ENCODE data around the gene CACNA1D. TPM values are rescaled to one million over a fixed set of nuclear protein-coding genes. Genes with fewer than 3 reads are reported as not detected.

CACNA1D gene
- total RNA-seq, 1 donor from 2014 or later = 47.2 TPM

DNA sequence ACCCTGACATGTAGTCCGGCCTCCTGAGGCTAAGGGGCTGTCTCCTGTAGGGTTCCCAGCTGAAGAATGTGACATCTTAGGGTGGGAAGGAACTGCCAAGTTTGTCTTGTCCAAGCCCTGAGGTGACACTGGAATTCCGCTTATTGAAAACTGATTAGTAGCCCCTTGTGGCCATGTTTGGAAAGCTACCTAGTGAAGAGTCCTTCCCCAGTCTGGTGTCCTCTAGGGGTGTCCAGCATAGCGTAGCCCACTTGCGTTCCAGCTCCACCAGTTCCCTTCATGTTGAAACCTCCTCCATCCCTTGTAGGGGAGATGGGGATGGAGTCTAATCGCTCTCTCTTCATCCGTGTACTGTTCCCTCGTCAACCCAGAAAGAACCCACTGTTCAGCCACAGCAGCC, 272.3 kb downstream of the CACNA1D start:
- H3K4me1 ChIP-seq = no peaks in the 10 kb centered on the region
- intact Hi-C loops (cut with DNase I) = no loop called here
- H3K27ac ChIP-seq = no peak overlapping the region
- no peak for TF ChIP-seq CTCF (IDR thresholded peaks at IDR 0.05)
- H3K4me3 ChIP-seq = no peak overlapping the region
- no peak for DNase-seq
- no peaks in the 10 kb centered on the region for H3K27me3 ChIP-seq
- no peak for ATAC-seq
- no peaks in the 10 kb centered on the region for H3K9me3 ChIP-seq
- no peaks in the 10 kb centered on the region for H3K36me3 ChIP-seq

DNA sequence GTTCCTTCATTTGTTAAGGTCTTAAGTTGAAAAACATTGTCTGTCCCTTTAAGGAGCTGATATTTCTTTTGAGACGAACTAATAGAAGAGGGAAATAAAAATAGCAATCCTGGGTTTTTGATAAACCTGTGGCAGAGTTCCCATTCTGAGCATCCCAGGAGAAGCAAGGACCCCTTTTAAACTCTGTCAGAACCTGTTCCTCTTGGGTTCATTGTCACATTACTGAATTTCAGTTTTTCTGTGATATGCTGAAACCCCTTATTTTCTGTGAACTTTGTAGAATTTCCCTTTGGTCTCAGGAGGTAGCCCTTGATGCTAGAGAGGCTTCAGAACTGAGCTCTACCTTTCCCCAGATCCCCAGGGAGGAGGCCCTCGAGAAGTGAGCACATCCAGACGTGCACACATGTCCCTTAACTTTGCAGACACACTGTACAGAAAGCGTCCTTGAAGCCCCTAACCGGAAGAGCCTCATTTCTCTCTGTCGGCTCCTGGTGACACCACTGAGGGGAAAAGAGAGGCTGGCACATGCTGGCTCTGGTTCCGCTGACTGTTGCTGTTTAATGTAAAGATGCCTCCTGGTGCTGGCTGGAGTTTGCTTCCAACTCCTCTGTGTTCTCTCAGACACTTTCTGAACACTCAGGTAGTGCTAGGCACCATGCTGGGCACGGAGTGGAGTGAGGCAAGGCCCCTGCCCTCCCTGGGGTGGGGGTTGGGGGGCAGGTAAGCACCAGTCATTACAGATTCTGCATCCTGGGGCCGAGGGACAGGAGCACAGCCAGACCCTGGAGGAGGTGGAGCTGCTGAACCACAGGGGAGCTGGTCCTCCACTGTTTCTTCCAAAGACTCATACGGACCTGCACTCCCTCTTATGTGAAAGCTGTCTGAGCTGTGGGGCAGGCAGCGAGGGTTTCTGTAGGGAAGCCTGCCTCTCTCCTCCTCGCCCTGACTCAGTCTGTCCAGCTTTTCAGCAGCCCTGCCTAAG, 274.4 kb downstream of the CACNA1D start:
- no peak overlapping the region for H3K27ac ChIP-seq
- no peak for DNase-seq
- no peak for ATAC-seq
- H3K9me3 ChIP-seq = no peaks in the 10 kb centered on the region
- no peak overlapping the region for H3K4me3 ChIP-seq
- intact Hi-C loops (cut with DNase I) = no loop called here
- peaks cover 12% of the 10 kb centered on the region for H3K4me1 ChIP-seq
- no peaks in the 10 kb centered on the region for H3K27me3 ChIP-seq
- H3K36me3 ChIP-seq = no peaks in the 10 kb centered on the region
- TF ChIP-seq CTCF (IDR thresholded peaks at IDR 0.05) = no peak

DNA sequence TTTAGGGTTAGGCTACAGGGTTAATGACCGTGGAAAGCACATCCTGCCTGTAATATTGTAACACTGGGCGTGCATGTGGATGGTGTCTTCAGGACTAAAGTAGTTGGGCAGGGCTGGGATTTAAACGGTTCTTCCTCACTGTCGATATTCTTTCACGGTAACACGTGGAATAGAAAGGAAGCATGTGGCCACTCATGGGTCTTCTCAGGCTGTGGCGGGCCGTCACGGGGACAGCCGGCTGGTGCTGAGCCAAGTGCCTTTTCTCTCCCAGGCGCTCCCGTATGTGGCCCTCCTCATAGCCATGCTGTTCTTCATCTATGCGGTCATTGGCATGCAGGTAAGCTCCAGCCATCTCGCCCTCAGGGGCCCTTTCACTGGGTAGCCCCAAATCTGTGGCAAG, 278.2 kb downstream of the CACNA1D start:
- Histone ChIP-seq H3K27me3 (no peaks in the 10 kb centered on the region), H3K27ac (no peak overlapping the region), H3K4me3 (no peak overlapping the region), H3K36me3 (no peaks in the 10 kb centered on the region), H3K9me3 (no peaks in the 10 kb centered on the region), H3K4me1 (peaks cover 28% of the 10 kb centered on the region)
- DNase-seq (no peak), ATAC-seq (no peak)
- intact Hi-C loops (cut with DNase I) = no loop called here
- TF ChIP-seq CTCF (IDR thresholded peaks at IDR 0.05) = no peak

- H3K36me3 ChIP-seq = no peaks in the 10 kb centered on the region
- H3K4me1 ChIP-seq = peaks cover 28% of the 10 kb centered on the region
- no peaks in the 10 kb centered on the region for H3K27me3 ChIP-seq
- H3K4me3 ChIP-seq = no peak overlapping the region
- no peak for DNase-seq
- no peak overlapping the region for H3K27ac ChIP-seq
- intact Hi-C loops (cut with DNase I) = no loop called here
- no peak for ATAC-seq
- no peaks in the 10 kb centered on the region for H3K9me3 ChIP-seq
- TF ChIP-seq CTCF (IDR thresholded peaks at IDR 0.05) = no peak
Measured at GRCh38 chr3:53773021-53773436, 278.6 kb downstream of the CACNA1D start.

GRCh38 chr3:53773611-53774368, 279.4 kb downstream of the CACNA1D start:
- ATAC-seq (peak; percentile 65), DNase-seq (no peak)
- H3K4me1 ChIP-seq = peaks cover 28% of the 10 kb centered on the region
- H3K36me3 ChIP-seq = no peaks in the 10 kb centered on the region
- no peaks in the 10 kb centered on the region for H3K27me3 ChIP-seq
- intact Hi-C loops (cut with DNase I) = no loop called here
- no peaks in the 10 kb centered on the region for H3K9me3 ChIP-seq
- no peak overlapping the region for H3K4me3 ChIP-seq
- H3K27ac ChIP-seq = no peak overlapping the region
- TF ChIP-seq CTCF (IDR thresholded peaks at IDR 0.05) = no peak

All from upper lobe of right lung (tissue), 1 donor.